Cardiac muscle cell (in vitro differentiated cells and primary cell): ENCODE data around the gene CDH4. TPM values are rescaled to one million over a fixed set of nuclear protein-coding genes. Genes with fewer than 3 reads are reported as not detected.

Source experiments
- DNase-seq, 2 donors: peaks; one replicate each; pipeline versions ENCODE4 v3.0.0 to v3.0.0-alpha.2; 2010 to 2017; ENCODE audit warnings: low read depth in 1 of 2, low spot score in 1 of 2
- H3K27ac ChIP-seq: fragments of 200-600 bp; sonication (generic); 2 replicates; pipeline ENCODE4 v1.5.1; 2016
- H3K27me3 ChIP-seq: fragments of 200-600 bp; sonication (generic); 2 replicates; pipeline ENCODE4 v1.6.0; 2016; ENCODE audit warnings: control low read depth
- H3K36me3 ChIP-seq: fragments of 200-600 bp; sonication (generic); 2 replicates; pipeline ENCODE4 v1.5.1; 2016; ENCODE audit warnings: control low read depth
- H3K4me1 ChIP-seq: fragments of 200-600 bp; sonication (generic); 2 replicates; pipeline ENCODE4 v1.8.1; 2017; ENCODE audit warnings: low read depth, mild to moderate bottlenecking, mixed run types
- H3K4me3 ChIP-seq: fragments of 200-600 bp; sonication (generic); 2 replicates; pipeline ENCODE4 v1.5.1; 2016; ENCODE audit warnings: mild to moderate bottlenecking
- H3K9me3 ChIP-seq: fragments of 200-600 bp; sonication (generic); 2 replicates; pipeline ENCODE4 v1.5.1; 2017; ENCODE audit warnings: low read depth, mild to moderate bottlenecking, control low read depth
- polyA plus RNA-seq: library from polyadenylated mRNA; unstranded; fragments of >200 nt; fragmentation: Nextera tagmentation; extraction: Ambion mirVana; gene quantifications from 2 replicates; pipeline ENCODE4 v1.2.1, GENCODE V29; 2016
- total RNA-seq: library from RNA; depleted of rRNA; stranded (reverse); fragments of >200 nt; gene quantifications from 2 replicates; pipeline ENCODE4 v1.2.3, GENCODE V29; 2016
- TF ChIP-seq, protein P1 (sequence below): IDR thresholded peaks from 2 replicates; pipeline ENCODE4 v1.5.1; 2012; ENCODE audit warnings: low read depth, mild to moderate bottlenecking, low read length

Gene CDH4
- total and polyA plus RNA-seq, 2 experiments from 2014 or later = 0.43 to 0.80 TPM

DNA sequence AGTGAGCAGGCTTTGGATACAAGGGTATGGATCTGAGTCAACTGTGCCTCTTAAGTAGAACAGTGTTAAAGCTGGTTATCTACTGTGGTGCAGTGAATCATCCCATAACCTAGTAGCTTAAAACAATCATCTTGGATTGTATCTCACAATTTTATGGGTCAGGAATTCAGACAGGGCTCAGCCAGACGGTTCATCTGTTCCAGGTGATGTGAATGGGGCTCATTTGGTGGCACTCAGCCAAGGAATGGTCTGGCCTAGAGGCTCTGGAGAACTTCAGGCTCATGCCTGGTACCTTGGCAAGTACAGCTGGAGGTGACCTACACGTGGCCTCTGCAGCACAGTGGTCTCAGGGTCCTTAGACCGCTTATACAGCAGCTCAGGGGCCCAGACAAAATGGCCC is 11.2 kb upstream of the CDH4 start:
- Histone ChIP-seq H3K4me3 (no peak overlapping the region), H3K9me3 (no peaks in the 10 kb centered on the region), H3K27me3 (no peaks in the 10 kb centered on the region), H3K27ac (no peak overlapping the region), H3K4me1 (no peaks in the 10 kb centered on the region), H3K36me3 (no peaks in the 10 kb centered on the region)
- no peak for DNase-seq
- TF ChIP-seq, protein P1, sequence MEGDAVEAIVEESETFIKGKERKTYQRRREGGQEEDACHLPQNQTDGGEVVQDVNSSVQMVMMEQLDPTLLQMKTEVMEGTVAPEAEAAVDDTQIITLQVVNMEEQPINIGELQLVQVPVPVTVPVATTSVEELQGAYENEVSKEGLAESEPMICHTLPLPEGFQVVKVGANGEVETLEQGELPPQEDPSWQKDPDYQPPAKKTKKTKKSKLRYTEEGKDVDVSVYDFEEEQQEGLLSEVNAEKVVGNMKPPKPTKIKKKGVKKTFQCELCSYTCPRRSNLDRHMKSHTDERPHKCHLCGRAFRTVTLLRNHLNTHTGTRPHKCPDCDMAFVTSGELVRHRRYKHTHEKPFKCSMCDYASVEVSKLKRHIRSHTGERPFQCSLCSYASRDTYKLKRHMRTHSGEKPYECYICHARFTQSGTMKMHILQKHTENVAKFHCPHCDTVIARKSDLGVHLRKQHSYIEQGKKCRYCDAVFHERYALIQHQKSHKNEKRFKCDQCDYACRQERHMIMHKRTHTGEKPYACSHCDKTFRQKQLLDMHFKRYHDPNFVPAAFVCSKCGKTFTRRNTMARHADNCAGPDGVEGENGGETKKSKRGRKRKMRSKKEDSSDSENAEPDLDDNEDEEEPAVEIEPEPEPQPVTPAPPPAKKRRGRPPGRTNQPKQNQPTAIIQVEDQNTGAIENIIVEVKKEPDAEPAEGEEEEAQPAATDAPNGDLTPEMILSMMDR = no peak

- no peak overlapping the region for H3K4me3 ChIP-seq
- H3K27me3 ChIP-seq = peaks cover 18% of the 10 kb centered on the region
- H3K4me1 ChIP-seq = no peaks in the 10 kb centered on the region
- no peak for DNase-seq
- TF ChIP-seq, protein P1 = no peak
- H3K36me3 ChIP-seq = no peaks in the 10 kb centered on the region
- H3K9me3 ChIP-seq = no peaks in the 10 kb centered on the region
- H3K27ac ChIP-seq = no peak overlapping the region
These were observed 7.8 kb upstream of the CDH4 start for GRCh38 chr20:61244213-61244612.

- TF ChIP-seq, protein P1 = no peak
- no peak overlapping the region for H3K4me3 ChIP-seq
- DNase-seq = no peak
- H3K27me3 ChIP-seq = peaks cover 39% of the 10 kb centered on the region
- no peaks in the 10 kb centered on the region for H3K36me3 ChIP-seq
- H3K4me1 ChIP-seq = no peaks in the 10 kb centered on the region
- H3K27ac ChIP-seq = no peak overlapping the region
- H3K9me3 ChIP-seq = no peaks in the 10 kb centered on the region
These were observed 5.8 kb upstream of the CDH4 start for GRCh38 chr20:61246269-61246668.

GRCh38 chr20:61249626-61250025 is 2.4 kb upstream of the CDH4 start:
- peaks cover 3% of the 10 kb centered on the region for H3K4me1 ChIP-seq
- H3K27ac ChIP-seq = no peak overlapping the region
- H3K4me3 ChIP-seq = no peak overlapping the region
- no peak for DNase-seq
- TF ChIP-seq, protein P1 = no peak
- peaks cover 70% of the 10 kb centered on the region for H3K27me3 ChIP-seq
- no peaks in the 10 kb centered on the region for H3K36me3 ChIP-seq
- no peaks in the 10 kb centered on the region for H3K9me3 ChIP-seq

GRCh38 chr20:61252601-61253263 is 671 bp downstream of the CDH4 start:
- Histone ChIP-seq H3K9me3 (no peaks in the 10 kb centered on the region), H3K4me1 (peaks cover 3% of the 10 kb centered on the region), H3K36me3 (no peaks in the 10 kb centered on the region), H3K27ac (no peak overlapping the region), H3K4me3 (peak overlapping the region; percentile 36), H3K27me3 (peaks cover 79% of the 10 kb centered on the region)
- TF ChIP-seq, protein P1 = no peak
- DNase-seq = peak; percentile 35 to 37
